ENCODE measurements around the gene LETM1. TPM values are rescaled to one million over a fixed set of nuclear protein-coding genes. Genes with fewer than 3 reads are reported as not detected.

Gene LETM1
- total and polyA plus RNA-seq, 2 donors (not counting 3 experiments of a cell fraction or from before 2014, with no cell fraction given), result 25.6 to 62.5 TPM

DNA sequence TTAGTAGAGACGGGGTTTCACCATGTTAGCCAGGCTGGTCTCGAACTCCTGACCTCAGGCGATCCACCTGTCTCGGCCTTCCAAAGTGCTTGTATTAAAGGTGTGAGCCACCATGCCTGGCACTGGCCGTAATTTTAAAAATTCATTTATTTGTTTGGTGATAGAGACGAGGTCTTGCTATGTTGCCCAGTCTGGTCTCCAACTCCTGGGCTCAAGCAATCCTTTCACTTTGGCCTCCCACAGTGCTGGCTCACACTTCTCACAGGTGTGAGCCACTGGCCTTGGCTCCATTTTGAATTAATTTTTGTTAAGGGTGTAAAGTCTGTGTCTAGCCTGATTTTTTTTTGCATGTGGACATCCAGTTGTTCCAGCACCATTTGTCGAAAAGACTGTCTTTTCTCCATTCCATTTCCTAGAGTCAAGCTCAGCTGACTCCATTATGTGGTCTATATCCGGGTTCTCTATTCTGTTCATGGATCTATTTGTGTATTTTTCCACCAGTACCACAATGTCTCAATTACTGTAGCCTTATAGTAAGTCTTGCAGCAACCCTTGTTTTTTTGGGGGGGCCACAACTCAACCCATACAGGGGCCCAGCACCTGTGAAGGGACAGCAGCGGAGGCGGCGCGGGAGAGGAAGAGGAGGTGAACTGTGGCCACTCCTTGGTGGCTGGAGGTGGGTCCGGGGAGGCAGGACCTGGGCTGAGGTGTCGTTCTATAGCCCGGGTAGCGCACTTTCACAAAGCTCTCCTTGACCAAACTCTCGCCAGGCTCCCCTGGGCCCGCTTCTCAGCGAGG is 13.8 kb upstream of the LETM1 start:
- Histone ChIP-seq H3K4me2 (ENCODE audit: insufficient read depth, low read length) (peak overlapping the region; percentile 68), H3K9me3 (replicated peaks; ENCODE audit: control insufficient read depth, insufficient read depth, low read length) (no peaks in the 10 kb centered on the region), H3K27me3 (ENCODE audit: control insufficient read depth in 2 of 2, insufficient read depth in 2 of 2, low read length in 2 of 2) (peaks cover 0 to 1% of the 10 kb centered on the region in 2 experiments), H2AFZ (ENCODE audit: low read depth, low read length) (peak overlapping the region; percentile 67), H3K79me2 (ENCODE audit: control insufficient read depth, insufficient read depth, low read length) (peaks cover 31% of the 10 kb centered on the region), H3K9ac (replicated peaks; ENCODE audit: extremely low read depth, insufficient read depth, low read length) (peak overlapping the region; percentile 87), H4K20me1 (replicated peaks; ENCODE audit: control insufficient read depth, extremely low read depth, insufficient read depth, low read length) (peaks cover 3% of the 10 kb centered on the region), H3K4me3 (replicated peaks in 1 of 3; ENCODE audit: insufficient read depth in 1 of 3, low read depth in 1 of 3, low read length in 3 of 3) (peak overlapping the region; percentile 28 to 48 (median 44)), H3K36me3 (ENCODE audit: control insufficient read depth in 2 of 2, extremely low read depth in 1 of 2, insufficient read depth in 2 of 2, low read length in 2 of 2) (no peaks in the 10 kb centered on the region), H3K9me1 (replicated peaks; ENCODE audit: control insufficient read depth, extremely low read depth, insufficient read depth, low read length) (no peaks in the 10 kb centered on the region), H3K4me1 (ENCODE audit: control insufficient read depth, extremely low read depth, insufficient read depth, low read length) (peaks cover 17% of the 10 kb centered on the region), H3K27ac (ENCODE audit: insufficient read depth, low read depth, low read length) (peak overlapping the region; percentile 93)
- dilution Hi-C loops (cut with MboI; ENCODE audit: extremely low pct_ligation_motif_present, low sequenced_read_pairs) (no loop called here), intact Hi-C loops (cut with micrococcal nuclease) (loop anchor here (1.0 kb wide), 2 partner anchors 13 to 30 kb away; partner anchors contain the start of gene LETM1)
- FAIRE-seq (no peak), DNase-seq (ENCODE audit: low read depth, low spot score) (no peak)
- ChIA-PET POLR2A (interaction anchor here (0.5 kb wide), 1 partner anchor 32 kb away, joined by 4 read pairs; no protein-coding TSS in a partner anchor), CTCF (interaction anchor here (0.7 to 2.0 kb wide), 5 partner anchors 8 to 177 kb away, joined by 3 to 11 read pairs (median 3); partner anchors contain the start of gene LETM1)
- TF ChIP-seq EZH2 (IDR thresholded peaks at IDR 0.05; ENCODE audit: borderline replicate concordance, low read depth, low read length, severe bottlenecking), result no peak
- no peak for TF ChIP-seq JUN (IDR thresholded peaks at IDR 0.05; ENCODE audit: borderline replicate concordance, insufficient read depth, insufficient read length, low read depth)
- TF ChIP-seq FOS (IDR thresholded peaks at IDR 0.05; ENCODE audit: borderline replicate concordance, insufficient read depth, low read length), result no peak
- TF ChIP-seq, protein P1, sequence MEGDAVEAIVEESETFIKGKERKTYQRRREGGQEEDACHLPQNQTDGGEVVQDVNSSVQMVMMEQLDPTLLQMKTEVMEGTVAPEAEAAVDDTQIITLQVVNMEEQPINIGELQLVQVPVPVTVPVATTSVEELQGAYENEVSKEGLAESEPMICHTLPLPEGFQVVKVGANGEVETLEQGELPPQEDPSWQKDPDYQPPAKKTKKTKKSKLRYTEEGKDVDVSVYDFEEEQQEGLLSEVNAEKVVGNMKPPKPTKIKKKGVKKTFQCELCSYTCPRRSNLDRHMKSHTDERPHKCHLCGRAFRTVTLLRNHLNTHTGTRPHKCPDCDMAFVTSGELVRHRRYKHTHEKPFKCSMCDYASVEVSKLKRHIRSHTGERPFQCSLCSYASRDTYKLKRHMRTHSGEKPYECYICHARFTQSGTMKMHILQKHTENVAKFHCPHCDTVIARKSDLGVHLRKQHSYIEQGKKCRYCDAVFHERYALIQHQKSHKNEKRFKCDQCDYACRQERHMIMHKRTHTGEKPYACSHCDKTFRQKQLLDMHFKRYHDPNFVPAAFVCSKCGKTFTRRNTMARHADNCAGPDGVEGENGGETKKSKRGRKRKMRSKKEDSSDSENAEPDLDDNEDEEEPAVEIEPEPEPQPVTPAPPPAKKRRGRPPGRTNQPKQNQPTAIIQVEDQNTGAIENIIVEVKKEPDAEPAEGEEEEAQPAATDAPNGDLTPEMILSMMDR (IDR thresholded peaks at IDR 0.05; ENCODE audit: extremely low read depth in 1 of 2, insufficient read depth in 1 of 2, low read depth in 1 of 2, low read length in 2 of 2), result no peak
- no peak for TF ChIP-seq POLR2A (IDR thresholded peaks at IDR 0.05; ENCODE audit: low read depth, low read length)
- no peak for TF ChIP-seq POLR2AphosphoS5 (IDR thresholded peaks at IDR 0.05; ENCODE audit: insufficient read depth, low read depth, low read length)
- no peak for TF ChIP-seq MYC (IDR thresholded peaks at IDR 0.05; ENCODE audit: low read depth, low read length)
- TF ChIP-seq, protein P2, sequence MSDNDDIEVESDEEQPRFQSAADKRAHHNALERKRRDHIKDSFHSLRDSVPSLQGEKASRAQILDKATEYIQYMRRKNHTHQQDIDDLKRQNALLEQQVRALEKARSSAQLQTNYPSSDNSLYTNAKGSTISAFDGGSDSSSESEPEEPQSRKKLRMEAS (IDR thresholded peaks at IDR 0.05; ENCODE audit: insufficient read depth, insufficient read length), result no peak
- TF ChIP-seq GATA2 (IDR thresholded peaks at IDR 0.05; ENCODE audit: insufficient read depth, insufficient read length, low read depth, low read length), result no peak
- BruUV-seq (replicated peaks), result no TSS peak

All from endothelial cell of umbilical vein (primary cell).